ENCODE results near the gene TRAP1.

TRAP1 gene

DNA sequence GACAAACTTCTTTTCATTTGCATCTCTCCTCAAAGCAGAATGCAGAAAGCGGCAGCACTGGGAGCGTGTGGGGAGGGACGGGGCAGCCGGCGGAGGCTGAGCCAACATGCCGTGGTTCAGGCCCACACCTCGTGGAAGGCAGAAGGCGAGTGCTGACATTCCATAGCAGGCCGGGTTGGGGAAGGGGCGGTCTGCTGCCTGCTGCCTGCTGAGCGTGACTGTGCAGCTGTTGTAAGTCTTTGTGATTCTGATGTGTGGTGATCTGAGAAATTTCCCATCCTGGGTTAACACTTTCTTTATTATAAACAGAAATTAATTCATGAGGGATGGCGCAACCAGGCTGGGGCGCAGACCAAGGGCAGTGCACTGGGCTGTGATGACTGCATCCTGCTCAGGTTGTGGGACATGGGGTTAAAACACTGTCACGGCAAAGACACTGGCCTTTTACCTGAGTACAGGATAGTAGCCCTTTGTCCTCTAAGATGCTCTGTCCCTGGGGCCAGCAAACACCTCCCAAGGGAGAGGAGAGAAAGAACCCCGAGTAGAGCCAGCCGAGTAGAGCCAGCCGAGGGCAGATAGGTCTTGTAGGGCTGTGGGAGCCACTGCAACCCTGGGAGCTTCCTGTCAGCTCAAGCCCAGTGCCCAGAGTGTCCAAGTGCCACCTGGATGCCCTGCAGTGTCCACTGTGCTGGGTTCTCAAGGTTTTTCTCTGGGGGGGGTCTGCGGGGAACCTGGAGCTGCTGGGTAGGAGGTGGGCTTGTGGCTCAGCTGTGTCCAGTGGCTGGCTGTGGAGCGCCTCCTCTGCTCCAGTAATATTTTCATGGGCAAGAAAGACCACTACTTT lies 71.6 kb downstream of the TRAP1 start:
- Histone ChIP-seq H3K27me3 (ENCODE audit: low read length) (no peaks in the 10 kb centered on the region), H2AFZ (ENCODE audit: low read depth, low read length, severe bottlenecking) (no peak overlapping the region), H3K9ac (ENCODE audit: low read length) (no peak overlapping the region), H3K9me2 (replicated peaks; ENCODE audit: insufficient read depth, low read length) (no peaks in the 10 kb centered on the region), H3K4me3 (ENCODE audit: insufficient read depth, low read length, poor library complexity, severe bottlenecking) (no peak overlapping the region), H3F3A (ENCODE audit: insufficient read depth) (peaks cover 14% of the 10 kb centered on the region), H3K4me2 (ENCODE audit: low read depth, low read length, poor library complexity, severe bottlenecking) (no peak overlapping the region), H3K9me3 (ENCODE audit: insufficient read depth, low read length) (no peaks in the 10 kb centered on the region), H4K20me1 (ENCODE audit: low read depth, low read length) (no peaks in the 10 kb centered on the region), H3K79me2 (ENCODE audit: insufficient read depth, low read length) (peaks cover 4% of the 10 kb centered on the region; the same call in 1 of the 2 replicates), H3K36me3 (ENCODE audit: low read length) (0 out of 2 replicates have a peak, but pooled peaks cover 2% of the 10 kb centered on the region), H3K27ac (ENCODE audit: low read depth, low read length) (no peak overlapping the region)
- TF ChIP-seq, protein P1, sequence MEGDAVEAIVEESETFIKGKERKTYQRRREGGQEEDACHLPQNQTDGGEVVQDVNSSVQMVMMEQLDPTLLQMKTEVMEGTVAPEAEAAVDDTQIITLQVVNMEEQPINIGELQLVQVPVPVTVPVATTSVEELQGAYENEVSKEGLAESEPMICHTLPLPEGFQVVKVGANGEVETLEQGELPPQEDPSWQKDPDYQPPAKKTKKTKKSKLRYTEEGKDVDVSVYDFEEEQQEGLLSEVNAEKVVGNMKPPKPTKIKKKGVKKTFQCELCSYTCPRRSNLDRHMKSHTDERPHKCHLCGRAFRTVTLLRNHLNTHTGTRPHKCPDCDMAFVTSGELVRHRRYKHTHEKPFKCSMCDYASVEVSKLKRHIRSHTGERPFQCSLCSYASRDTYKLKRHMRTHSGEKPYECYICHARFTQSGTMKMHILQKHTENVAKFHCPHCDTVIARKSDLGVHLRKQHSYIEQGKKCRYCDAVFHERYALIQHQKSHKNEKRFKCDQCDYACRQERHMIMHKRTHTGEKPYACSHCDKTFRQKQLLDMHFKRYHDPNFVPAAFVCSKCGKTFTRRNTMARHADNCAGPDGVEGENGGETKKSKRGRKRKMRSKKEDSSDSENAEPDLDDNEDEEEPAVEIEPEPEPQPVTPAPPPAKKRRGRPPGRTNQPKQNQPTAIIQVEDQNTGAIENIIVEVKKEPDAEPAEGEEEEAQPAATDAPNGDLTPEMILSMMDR (IDR thresholded peaks at IDR 0.05; ENCODE audit: insufficient read depth, low read length, poor library complexity, severe bottlenecking): no peak
- no peak for TF ChIP-seq EZH2phosphoT487 (conservative IDR thresholded peaks at IDR 0.05; ENCODE audit: low read length)

DNA sequence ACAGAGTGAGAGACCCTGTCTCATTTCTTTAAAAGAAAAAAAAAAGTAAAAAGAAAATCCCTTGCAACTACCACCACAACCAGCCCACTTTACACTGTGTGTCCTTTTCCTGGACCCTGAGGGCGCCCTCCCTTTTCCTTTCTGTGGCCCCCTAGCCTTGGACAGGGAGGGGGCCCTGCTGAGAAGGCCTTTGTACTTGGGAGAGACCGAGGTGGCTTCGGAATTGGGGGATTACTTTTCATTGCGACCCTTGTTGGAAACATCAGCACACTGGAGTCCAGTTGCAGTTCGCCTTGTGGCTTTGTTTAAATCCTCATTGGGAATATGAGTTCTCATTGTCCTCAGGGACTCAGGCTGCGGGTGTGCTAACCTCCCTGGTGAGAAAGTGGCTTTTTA lies 72.2 kb downstream of the TRAP1 start:
- H3K27ac ChIP-seq (ENCODE audit: low read depth, low read length): no peak overlapping the region
- H3K79me2 ChIP-seq (ENCODE audit: insufficient read depth, low read length): peaks cover 8% of the 10 kb centered on the region
- H3K9me2 ChIP-seq (replicated peaks; ENCODE audit: insufficient read depth, low read length): no peaks in the 10 kb centered on the region
- no peak for TF ChIP-seq EZH2phosphoT487 (conservative IDR thresholded peaks at IDR 0.05; ENCODE audit: low read length)
- TF ChIP-seq, protein P1 (IDR thresholded peaks at IDR 0.05; ENCODE audit: insufficient read depth, low read length, poor library complexity, severe bottlenecking): no peak
- no peak overlapping the region for H3K4me2 ChIP-seq (ENCODE audit: low read depth, low read length, poor library complexity, severe bottlenecking)
- H3K9ac ChIP-seq (ENCODE audit: low read length): no peak overlapping the region
- H4K20me1 ChIP-seq (ENCODE audit: low read depth, low read length): no peaks in the 10 kb centered on the region
- H3F3A ChIP-seq (ENCODE audit: insufficient read depth): peaks cover 8% of the 10 kb centered on the region
- H3K27me3 ChIP-seq (ENCODE audit: low read length): no peaks in the 10 kb centered on the region
- no peak overlapping the region for H3K4me3 ChIP-seq (ENCODE audit: insufficient read depth, low read length, poor library complexity, severe bottlenecking)
- H3K36me3 ChIP-seq (ENCODE audit: low read length): no peaks in the 10 kb centered on the region
- H2AFZ ChIP-seq (ENCODE audit: low read depth, low read length, severe bottlenecking): no peak overlapping the region
- no peaks in the 10 kb centered on the region for H3K9me3 ChIP-seq (ENCODE audit: insufficient read depth, low read length)

DNA sequence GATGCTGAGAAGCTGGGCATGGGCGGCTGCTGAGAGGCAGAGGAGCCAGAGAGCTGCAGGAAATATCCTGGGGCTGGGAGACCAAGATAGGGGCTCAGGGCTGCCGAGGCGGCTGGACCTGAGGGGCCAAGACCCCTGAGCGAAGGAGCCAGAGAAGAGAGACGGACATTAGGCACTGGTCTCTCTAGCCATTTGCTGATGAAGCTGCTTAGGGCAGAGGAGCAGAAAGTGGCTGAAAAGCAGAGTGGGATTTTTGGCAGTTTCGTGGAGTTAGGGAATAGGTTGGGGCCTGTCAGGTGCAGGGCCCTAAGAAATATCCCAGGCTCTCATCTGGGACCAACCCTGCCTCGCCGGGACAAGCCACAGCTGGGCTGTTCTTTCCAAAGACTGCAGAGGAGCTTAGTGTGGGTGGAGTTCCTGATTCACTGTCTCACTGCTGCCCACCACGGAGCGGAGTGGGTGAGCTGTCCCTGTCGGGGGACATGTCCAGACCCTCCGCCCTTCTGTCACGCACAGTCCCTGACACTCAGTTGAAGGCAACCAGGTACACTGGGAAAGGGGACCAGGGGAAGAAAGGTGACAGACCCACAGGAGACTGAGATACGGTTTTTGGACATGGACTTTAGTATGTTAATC lies 74.1 kb downstream of the TRAP1 start:
- H3K79me2 ChIP-seq (ENCODE audit: insufficient read depth, low read length): peaks cover 27% of the 10 kb centered on the region
- H3K27ac ChIP-seq (ENCODE audit: low read depth, low read length): no peak overlapping the region
- no peak overlapping the region for H3K9ac ChIP-seq (ENCODE audit: low read length)
- H3F3A ChIP-seq (ENCODE audit: insufficient read depth): no peaks in the 10 kb centered on the region
- H4K20me1 ChIP-seq (ENCODE audit: low read depth, low read length): no peaks in the 10 kb centered on the region
- no peak overlapping the region for H3K4me3 ChIP-seq (ENCODE audit: insufficient read depth, low read length, poor library complexity, severe bottlenecking)
- no peak for TF ChIP-seq EZH2phosphoT487 (conservative IDR thresholded peaks at IDR 0.05; ENCODE audit: low read length)
- TF ChIP-seq, protein P1 (IDR thresholded peaks at IDR 0.05; ENCODE audit: insufficient read depth, low read length, poor library complexity, severe bottlenecking): no peak
- H3K4me2 ChIP-seq (ENCODE audit: low read depth, low read length, poor library complexity, severe bottlenecking): no peak overlapping the region
- no peaks in the 10 kb centered on the region for H3K27me3 ChIP-seq (ENCODE audit: low read length)
- H2AFZ ChIP-seq (ENCODE audit: low read depth, low read length, severe bottlenecking): no peak overlapping the region
- H3K36me3 ChIP-seq (ENCODE audit: low read length): no peaks in the 10 kb centered on the region
- H3K9me2 ChIP-seq (replicated peaks; ENCODE audit: insufficient read depth, low read length): no peaks in the 10 kb centered on the region
- H3K9me3 ChIP-seq (ENCODE audit: insufficient read depth, low read length): no peaks in the 10 kb centered on the region
